ENCODE measurements around the gene OR11H6.
"Not testable (repeated sequence)": the region's sequence is repeated elsewhere in the genome, so short reads cannot be mapped to it uniquely, and the experiment has no call there.

Gene OR11H6

GRCh38 chr14:20264361-20264760 is 40.9 kb downstream of the OR11H6 start:
- DNase-seq (ENCODE audit: low spot score), result not testable (repeated sequence)

- DNase-seq (ENCODE audit: low spot score), result no peak
Measured at GRCh38 chr14:20274062-20274461, 50.6 kb downstream of the OR11H6 start.
